DMS 273 (cell line): ENCODE data around the gene SLC25A33.
A peak's percentile ranks its signal among the peaks of the same experiment; 100 is the strongest.

Source experiments
- DNase-seq: peaks from one replicate; lab custom pipeline; 2025; ENCODE audit not compliant: unreplicated experiment; lab: John Stamatoyannopoulos, UW

SLC25A33 gene

GRCh38 chr1:9599741-9600140 is 60.5 kb downstream of the SLC25A33 start:
- DNase-seq, result no peak

DNA sequence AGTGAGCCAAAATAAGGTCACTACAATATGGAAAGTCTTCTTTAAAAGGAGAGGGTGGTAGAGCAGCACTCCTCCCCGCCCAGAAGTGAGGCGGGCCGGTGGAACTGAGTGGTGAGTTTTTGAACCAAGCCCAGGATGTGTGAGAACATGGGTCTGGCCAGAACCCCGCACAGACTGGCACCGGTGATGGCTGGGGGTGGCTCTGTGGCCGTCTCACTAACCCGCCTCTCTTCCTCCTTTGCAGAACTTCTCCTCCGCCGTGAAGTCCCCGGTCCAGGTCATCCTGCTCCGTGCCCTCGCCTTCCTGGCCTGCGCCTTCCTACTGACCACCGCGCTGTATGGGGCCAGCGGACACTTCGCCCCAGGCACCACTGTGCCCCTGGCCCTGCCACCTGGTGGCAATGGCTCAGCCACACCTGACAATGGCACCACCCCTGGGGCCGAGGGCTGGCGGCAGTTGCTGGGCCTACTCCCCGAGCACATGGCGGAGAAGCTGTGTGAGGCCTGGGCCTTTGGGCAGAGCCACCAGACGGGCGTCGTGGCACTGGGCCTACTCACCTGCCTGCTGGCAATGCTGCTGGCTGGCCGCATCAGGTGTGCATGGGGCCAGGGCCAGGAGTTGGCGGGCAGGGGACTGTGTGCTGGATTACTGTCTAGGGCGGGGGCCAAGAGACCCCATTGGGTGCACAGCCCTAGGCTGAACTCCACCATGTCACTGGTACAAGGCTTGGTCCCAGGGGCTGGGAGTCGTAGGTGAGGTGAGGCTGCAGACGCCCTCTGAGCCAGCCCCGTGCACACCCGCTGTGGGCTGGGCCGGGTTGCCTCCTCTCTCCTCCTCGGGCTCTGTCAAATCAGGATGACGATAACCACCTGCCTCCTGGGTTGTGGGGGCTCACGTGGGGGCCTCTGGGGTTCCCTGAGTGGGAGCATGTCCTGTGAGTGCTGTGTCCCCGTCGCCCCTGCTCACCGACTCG is 61.9 kb downstream of the SLC25A33 start:
- no peak for DNase-seq

GRCh38 chr1:9601942-9602793 is 62.9 kb downstream of the SLC25A33 start:
- DNase-seq, result no peak

- DNase-seq, result no peak
Observed at GRCh38 chr1:9602794-9603167, 63.5 kb downstream of the SLC25A33 start.

DNA sequence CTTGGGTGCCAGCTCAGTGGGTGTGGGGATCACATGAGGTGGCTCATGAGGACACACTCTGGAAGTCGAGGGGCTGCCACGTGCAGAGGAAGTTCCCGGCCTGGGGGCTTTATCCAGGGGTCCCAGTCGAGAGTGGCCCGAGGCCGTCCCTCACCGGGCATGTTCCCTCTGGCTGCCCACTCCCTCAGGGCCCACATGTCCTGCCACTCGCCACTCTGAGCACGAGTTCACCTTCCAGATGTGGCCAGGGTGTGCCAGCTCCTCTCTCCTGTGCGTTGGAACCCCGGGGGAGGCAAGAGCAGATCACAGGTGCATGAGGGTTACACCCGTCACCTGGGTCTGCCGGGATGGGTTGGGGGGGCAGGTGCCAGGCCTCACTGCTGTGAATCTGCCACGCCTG is 64.0 kb downstream of the SLC25A33 start:
- no peak for DNase-seq

DNA sequence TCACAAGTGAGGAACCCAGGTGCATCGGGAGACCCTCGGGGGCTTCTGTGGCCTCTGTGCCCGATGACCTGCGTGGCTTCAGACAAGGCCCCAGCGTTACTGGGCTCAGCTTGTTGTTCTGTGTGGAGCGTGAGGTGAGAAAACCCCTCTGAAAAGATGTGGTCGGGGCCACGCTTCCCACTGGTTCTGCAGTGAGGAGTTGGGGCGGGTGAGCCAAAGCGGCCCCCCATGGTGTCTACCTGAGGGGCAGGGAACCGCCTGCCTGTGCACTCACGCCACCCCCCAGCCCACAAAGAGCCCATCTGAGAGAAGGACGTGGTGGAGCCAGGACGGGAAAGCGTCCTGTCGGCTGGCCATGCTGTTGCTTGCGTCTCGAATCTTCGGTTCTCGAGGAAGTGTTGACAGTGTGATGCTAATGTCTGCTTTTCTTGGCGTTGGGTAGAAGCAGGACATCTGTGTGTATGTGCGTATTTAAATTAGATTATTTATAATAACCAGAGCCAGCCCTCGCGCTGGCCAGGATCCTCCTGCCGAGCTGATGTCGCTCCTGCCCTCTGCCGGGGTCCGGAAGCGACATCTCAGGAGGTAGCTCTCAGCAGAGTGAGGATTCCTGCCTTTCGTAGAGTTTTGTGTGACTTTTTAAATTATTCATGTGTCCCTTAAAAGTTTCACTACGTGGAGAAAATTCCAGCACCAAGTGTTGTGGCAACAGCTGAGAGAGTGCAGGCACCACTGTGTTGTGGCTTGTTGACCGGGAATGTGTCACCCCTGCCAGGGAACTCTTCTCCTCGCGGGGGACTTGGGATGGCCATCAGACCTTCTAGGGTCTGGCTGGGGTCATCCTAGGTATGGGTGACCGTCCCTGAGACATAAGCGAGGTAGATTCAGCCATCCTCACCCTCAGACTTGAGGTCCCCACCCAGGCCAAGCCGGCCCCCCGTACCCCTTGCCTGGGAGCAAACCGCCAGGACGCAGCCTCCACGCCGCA is 64.8 kb downstream of the SLC25A33 start:
- DNase-seq, result no peak

DNA sequence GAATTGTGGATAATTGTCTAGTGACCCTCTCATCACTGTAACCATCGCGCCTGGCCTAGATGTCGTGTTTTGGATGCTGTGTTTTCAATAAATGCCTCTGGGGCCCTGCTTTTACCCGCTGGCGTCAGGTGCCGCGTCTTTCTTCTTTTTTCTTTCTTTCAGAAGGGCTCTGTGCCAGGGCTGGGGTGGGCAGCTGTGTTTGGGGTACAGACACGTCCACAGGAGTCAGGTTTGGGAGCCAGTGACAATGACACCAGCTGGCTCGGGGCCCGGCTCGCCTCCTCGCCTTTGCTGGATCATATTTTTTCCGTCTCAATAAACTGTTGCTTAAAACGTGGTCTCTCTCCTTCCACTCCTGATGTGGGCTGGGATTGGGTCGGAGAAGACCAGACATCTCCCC is 65.6 kb downstream of the SLC25A33 start:
- no peak for DNase-seq

DNA sequence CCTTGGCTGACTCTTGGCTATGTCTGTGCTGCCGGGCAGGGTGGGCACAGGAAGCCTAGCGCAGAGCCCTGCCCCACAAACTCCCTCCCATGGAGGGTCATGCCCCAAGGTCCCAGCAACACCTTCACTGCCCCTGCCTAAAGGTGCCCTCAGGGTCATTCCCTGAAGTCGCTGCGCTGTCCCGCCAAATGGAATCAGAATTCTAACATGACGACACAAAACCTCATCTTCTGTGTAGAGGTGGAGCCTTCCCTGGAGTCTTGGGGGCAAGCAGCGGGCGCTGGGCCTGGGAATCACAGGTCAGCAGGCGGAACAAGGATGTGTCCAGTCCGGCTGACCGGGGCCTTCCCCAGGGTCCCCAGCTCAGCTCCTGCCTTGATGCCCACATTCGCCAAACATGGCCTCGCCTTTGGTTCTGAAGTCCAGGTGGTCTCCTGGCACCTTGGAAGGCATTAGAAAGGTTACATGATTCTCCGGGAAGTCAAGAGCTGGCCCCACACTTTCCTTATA is 66.7 kb downstream of the SLC25A33 start:
- DNase-seq, result no peak

- DNase-seq, result no peak
Observed at GRCh38 chr1:9606458-9606857, 67.2 kb downstream of the SLC25A33 start.

DNA sequence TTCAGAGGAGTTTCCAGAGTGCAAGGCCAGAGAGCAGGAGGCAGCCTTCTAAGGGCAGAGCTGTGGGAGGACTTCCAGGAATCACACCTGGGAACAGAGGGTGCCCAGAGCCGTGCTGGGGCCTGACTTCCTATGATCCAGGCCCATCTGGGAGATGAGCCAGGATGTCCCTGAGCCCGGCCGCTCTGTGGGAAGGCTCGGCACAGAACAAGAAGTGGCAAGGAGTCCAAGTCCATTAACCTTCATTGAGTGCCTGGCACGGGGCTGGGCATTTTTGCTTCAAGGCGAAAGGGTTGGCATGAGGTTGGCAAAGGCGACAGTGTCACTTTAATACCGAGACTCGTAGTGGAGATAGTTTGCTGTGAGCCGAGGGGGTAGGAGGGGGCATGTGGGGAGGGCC is 67.7 kb downstream of the SLC25A33 start:
- no peak for DNase-seq

GRCh38 chr1:9607352-9607751 is 68.1 kb downstream of the SLC25A33 start:
- DNase-seq, result no peak

GRCh38 chr1:9609998-9610397 is 70.7 kb downstream of the SLC25A33 start:
- no peak for DNase-seq

- DNase-seq, result no peak
Observed at GRCh38 chr1:9610548-9610947, 71.3 kb downstream of the SLC25A33 start.

- DNase-seq, result no peak
Observed at GRCh38 chr1:9611716-9612115, 72.5 kb downstream of the SLC25A33 start.

- DNase-seq, result no peak
Observed at GRCh38 chr1:9612162-9612845, 73.0 kb downstream of the SLC25A33 start.

DNA sequence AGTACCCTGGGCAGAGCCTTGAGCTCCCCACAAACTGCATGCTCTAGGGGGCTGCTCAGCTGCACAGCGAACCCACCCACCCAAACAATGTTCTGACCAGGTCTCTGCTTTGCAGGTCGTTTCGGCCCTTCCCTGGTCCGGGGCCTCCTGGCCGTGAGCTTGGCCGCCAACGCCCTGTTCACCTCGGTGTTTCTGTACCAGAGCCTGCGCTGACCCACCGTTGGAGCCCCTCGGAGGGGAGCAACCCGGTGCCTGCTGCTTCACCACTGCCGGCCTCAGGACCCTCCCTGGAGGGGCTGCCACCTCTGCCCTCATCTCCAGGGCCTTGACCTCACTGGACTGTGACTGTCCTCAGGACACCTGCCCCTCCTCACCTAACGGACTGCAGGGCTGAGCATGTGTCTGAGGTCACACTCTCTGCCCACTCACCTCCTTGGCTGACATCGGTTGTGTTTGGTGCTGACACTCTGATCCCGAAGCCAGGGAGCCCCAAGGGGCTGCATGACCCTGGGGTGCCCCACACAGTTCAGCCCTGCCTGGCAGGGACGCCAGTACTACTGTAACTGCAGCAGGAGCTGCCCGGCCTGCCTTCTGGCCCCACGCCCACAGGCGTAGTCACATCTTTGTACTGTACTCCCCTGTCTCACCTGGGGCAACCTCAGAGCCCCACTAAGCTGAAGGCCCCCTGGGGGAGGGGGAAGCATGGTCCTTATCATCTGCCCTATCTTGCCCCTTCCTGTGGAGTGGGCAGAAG is 73.8 kb downstream of the SLC25A33 start:
- no peak for DNase-seq

DNA sequence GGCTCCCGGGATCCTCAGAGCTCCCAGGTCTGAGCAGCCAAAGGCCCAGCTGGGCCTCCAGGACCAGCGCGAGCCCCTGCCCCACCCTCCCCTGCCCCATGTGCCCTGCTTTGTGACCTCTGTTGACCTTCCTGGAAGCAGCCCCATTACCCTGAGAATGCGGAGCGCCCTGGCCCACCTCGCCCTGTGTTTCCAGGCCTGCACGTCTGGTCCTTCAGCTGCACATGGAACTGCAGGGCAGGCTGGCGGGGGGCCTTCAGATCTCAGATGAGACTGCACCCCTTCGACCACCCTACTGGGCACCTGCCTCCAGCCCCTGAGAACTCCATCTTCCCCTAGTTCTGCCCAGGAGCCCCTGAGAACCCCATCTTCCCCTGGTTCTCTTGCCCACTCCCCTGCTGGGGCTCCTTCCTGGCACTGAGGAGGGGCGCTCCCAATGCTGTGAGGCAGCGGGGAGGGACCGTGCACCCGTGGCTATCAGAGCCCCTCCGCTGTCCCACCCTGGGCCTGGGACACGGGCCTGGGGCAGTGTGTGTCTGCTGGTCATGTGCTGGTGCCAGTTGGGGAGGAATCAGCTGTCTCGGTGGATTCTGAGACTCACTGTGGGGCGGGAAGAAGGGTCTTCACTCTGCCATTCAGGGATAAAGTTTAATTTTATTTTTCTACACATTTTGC is 74.5 kb downstream of the SLC25A33 start:
- DNase-seq, result no peak

GRCh38 chr1:9615316-9616063 is 76.2 kb downstream of the SLC25A33 start:
- peak; percentile 86 for DNase-seq
